A673 (cell line): ENCODE measurements around the gene KLKB1.

Source experiments
- CTCF ChIP-seq: fragments of 300-800, 200-600 bp; sonication (generic); conservative IDR thresholded peaks from 2 replicates; pipeline ENCODE4 v1.5.1; 2017; ENCODE audit warnings: low read depth, mild to moderate bottlenecking, antibody characterized with exemption, low read length, moderate library complexity, mixed read lengths
- EZH2 ChIP-seq: fragments of 200-600 bp; sonication (generic); IDR thresholded peaks from 2 replicates; pipeline ENCODE4 v1.6.1; 2017; ENCODE audit warnings: borderline replicate concordance, low read depth, mild to moderate bottlenecking, mixed read lengths, antibody characterized with exemption, low read length; ENCODE audit not compliant: poor library complexity, severe bottlenecking

- TF ChIP-seq CTCF: no peak
- no peak for TF ChIP-seq EZH2
Observed at GRCh38 chr4:186307916-186308315, 80.6 kb downstream of the KLKB1 start.
